ENCODE results near the gene PTTG1IP2.

Gene PTTG1IP2

GRCh38 chr7:90484706-90485105, 15.3 kb downstream of the PTTG1IP2 start:
- no peak for DNase-seq

GRCh38 chr7:90485734-90486316, 16.4 kb downstream of the PTTG1IP2 start:
- DNase-seq, result no peak

DNA sequence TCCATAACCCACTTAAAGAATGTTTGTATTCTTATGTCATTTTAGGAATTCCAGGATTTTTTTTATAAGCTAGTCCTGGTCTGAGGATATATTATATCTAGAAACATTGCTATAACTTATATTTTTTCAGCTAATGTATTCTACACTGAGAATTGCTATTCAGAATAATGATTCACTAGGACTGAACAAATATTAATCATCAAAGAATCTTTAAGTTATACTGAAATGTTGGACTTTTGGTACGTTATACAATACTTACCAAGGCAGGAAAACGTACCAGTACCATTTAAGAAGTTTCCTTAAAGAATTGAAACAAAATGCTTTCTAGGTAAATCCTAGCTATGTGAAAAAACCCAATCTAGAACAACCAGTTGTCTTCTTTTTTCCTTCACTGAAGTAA, 18.4 kb downstream of the PTTG1IP2 start:
- DNase-seq, result no peak

DNA sequence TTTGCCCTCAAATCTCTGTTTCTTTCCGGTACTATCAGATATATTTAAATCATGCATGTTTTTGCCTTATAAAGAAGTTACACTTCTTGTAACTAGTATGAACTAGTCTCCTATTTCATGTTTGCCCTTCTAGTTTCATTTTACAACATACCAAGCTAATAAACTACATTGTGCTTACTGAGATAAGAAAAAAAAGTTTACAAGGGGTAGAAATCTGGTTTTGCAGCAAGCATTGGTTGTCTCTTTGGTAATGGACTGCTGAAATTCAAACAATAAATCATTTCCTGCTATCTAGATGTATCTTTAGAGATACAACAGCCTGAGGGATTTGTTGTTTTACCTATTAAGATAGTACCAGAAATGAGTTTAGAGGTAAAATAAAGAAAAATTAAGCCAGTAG, 18.8 kb downstream of the PTTG1IP2 start:
- no peak for DNase-seq

GRCh38 chr7:90492250-90492649, 22.8 kb downstream of the PTTG1IP2 start:
- no peak for DNase-seq

DNA sequence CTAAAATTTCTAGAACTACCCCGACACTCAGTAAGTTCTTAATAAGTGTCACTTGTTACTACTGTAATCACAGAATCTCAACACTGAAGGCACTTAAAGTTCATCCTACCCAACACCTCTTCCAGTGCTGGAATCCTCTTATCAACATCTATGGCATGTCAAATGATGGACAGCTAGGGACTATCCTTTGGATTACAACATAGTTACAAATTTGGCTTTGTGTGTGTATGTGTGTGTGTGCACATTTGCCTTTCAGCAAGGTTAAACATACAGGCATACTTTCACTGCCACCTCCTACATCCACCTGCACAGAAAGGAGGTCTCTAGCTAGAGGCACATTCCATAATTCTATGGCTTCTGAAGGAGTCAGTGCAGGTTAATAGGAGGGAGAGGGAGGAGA, 25.8 kb downstream of the PTTG1IP2 start:
- DNase-seq, result no peak

GRCh38 chr7:90502539-90502938, 33.1 kb downstream of the PTTG1IP2 start:
- no peak for DNase-seq

- no peak for DNase-seq
These were observed 33.9 kb downstream of the PTTG1IP2 start for GRCh38 chr7:90503367-90503766.

GRCh38 chr7:90507692-90508091, 38.3 kb downstream of the PTTG1IP2 start:
- no peak for DNase-seq

GRCh38 chr7:90511776-90512175, 42.3 kb downstream of the PTTG1IP2 start:
- no peak for DNase-seq

DNA sequence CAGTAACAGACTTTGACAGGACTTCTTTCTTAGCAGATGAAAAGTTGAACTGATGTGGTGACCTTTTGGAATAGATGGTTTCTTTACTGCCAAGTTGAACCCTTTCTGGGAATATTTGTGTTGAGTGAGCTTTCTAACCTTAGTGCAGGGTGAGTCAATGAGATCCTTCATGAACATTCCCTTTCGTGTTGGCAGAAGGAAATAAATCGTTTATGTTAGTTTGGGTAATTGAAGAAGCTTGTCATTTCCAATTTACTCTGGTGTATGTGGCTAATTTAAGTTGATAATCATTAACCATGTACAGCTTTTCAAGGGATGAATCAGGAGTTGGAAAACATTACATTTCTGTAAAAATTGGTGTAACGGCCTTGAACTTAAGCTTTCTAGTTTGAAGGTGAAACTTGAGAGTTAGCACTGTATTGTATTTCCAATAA, 43.4 kb downstream of the PTTG1IP2 start:
- no peak for DNase-seq

GRCh38 chr7:90516257-90516656, 46.8 kb downstream of the PTTG1IP2 start:
- no peak for DNase-seq

DNA sequence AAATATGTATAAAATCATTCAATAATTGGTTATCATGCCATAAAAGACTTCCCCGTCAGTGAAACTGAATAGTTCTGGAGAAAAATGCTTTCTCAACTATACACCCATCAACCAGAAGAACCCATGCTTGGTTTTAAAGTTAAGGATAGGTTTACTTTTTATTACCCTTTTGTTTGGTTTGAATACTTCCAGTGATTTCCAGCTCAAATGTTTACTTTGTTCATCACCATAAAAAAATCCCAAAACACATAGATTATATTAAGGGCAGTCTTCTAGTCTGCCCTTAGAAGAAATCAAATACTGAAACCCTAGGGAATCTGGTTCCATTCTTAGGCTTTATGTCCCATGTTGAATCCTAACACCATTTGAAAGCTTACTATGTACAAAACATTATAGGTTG, 49.2 kb downstream of the PTTG1IP2 start:
- DNase-seq, result no peak

- no peak for DNase-seq
These were observed 51.0 kb downstream of the PTTG1IP2 start for GRCh38 chr7:90520484-90520883.

GRCh38 chr7:90530263-90530662, 60.8 kb downstream of the PTTG1IP2 start:
- DNase-seq, result no peak

GRCh38 chr7:90532231-90532929, 62.9 kb downstream of the PTTG1IP2 start:
- no peak for DNase-seq

GRCh38 chr7:90536449-90536848, 67.0 kb downstream of the PTTG1IP2 start:
- no peak for DNase-seq

- DNase-seq, result no peak
These were observed 69.0 kb downstream of the PTTG1IP2 start for GRCh38 chr7:90538405-90538804.

DNA sequence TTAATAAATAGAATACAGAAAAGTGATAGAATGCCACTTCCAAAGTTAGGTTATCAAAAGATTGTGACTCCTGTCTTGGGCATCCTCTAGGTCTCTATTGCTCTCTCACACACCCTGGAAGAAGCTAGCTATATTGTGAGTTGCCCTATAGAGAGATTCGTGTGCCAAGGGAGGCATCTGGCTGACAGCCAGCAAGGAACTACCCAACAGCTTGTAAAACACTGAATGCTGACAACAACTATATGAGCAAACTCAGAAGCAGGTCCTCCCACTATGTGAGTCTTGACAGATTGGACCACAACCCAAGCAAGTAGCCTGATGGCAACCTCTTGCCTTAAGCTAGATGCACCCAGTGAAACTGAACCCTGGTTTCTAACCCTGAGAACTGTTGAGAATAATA, 71.0 kb downstream of the PTTG1IP2 start:
- DNase-seq, result no peak

- DNase-seq, result no peak
These were observed 81.6 kb downstream of the PTTG1IP2 start for GRCh38 chr7:90551036-90551435.

DNA sequence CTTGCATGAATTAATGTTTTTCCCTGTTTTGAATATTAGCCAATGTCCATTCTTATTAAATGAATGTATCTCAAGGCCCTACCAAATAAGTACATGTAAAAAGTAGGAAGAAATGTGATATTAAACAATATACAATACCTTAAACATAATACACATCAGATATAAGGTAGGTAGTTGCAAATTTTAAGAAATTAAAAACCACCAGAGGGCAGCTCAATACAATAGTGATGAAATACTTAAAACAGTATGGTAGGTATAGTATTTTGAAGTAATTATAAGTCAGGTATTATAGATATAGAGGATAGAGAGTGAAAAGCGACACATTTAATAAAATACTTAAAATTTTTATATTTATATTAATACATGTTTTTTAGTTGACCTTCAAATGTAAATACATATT, 83.1 kb downstream of the PTTG1IP2 start:
- no peak for DNase-seq

DNA sequence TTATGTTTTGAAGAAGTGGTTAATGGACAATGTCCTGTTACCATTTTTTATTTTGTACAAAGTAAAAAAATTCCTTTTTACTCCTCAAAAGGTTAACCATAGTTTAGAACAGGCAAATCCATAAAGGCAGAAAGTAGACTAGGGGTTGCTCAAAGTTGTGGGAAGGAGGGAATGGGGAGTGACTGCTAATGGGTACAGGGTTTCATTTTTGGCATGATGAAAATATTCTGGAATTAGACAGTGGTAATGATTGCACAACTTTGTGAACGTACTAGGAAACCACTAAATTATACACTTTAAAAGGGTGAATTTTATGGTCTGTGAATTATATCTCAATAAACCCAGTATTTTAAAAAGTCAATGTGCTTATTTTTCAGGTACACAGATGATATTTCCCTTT, 91.3 kb downstream of the PTTG1IP2 start:
- no peak for DNase-seq

Measured in activated T-cell treated with anti-CD3 and anti-CD28 coated beads, Interleukin-2, amount 50 U/mL, for 1 hour (primary cell).